22Rv1 (cell line): ENCODE data around the gene PHLDB2.

Experiments
- H3K27ac ChIP-seq: fragments of 450-650 bp; 2 replicates; pipeline ENCODE4 v1.5.1; 2017
- ZFX ChIP-seq: fragments of 450-650 bp; IDR thresholded peaks from 2 replicates; pipeline ENCODE4 v1.6.1; 2017; ENCODE audit warnings: antibody characterized with exemption, borderline replicate concordance
- TF ChIP-seq, protein P1 (sequence below): fragments of 450-650 bp; IDR thresholded peaks from 2 replicates; pipeline ENCODE4 v1.5.1; 2017; ENCODE audit warnings: mild to moderate bottlenecking

Gene PHLDB2

DNA sequence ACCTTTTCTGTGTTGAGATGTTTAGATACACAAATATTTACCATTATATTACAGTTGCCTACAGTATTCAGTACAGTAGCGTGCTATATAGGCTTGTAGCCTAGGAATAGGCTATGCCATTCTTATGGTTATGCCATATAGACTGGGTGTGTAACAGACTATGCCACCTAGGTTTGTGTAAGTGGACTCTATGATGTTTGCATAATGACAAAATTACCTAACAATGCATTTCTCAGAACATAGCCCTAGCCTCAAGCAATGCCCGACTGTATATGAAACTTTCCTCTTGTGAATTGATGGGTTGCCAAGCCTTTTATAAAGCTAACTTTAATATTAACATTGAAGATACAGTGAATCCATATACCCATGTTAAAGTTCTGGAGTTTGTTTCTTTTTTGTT lies 10.3 kb upstream of the PHLDB2 start:
- TF ChIP-seq, protein P1, sequence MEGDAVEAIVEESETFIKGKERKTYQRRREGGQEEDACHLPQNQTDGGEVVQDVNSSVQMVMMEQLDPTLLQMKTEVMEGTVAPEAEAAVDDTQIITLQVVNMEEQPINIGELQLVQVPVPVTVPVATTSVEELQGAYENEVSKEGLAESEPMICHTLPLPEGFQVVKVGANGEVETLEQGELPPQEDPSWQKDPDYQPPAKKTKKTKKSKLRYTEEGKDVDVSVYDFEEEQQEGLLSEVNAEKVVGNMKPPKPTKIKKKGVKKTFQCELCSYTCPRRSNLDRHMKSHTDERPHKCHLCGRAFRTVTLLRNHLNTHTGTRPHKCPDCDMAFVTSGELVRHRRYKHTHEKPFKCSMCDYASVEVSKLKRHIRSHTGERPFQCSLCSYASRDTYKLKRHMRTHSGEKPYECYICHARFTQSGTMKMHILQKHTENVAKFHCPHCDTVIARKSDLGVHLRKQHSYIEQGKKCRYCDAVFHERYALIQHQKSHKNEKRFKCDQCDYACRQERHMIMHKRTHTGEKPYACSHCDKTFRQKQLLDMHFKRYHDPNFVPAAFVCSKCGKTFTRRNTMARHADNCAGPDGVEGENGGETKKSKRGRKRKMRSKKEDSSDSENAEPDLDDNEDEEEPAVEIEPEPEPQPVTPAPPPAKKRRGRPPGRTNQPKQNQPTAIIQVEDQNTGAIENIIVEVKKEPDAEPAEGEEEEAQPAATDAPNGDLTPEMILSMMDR = no peak
- TF ChIP-seq ZFX = no peak
- H3K27ac ChIP-seq = no peak overlapping the region

DNA sequence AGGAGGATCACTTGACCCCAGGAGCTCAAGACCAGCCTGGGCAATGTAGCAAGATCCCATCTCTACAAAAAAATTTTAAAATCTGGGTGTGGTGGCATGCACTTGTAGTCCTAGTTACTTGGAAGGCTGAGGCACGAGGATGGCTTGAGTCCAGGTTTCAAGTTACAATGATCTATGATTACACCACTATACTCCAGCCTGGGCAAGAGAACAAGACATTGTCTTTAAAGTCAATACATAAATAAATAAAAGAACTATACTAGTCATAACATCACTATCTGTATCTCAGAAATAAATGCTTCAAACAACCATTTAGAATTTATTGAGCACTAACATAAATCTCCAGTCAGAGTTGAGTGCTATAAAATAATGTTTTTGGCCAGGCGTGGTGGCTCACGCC lies 8.5 kb upstream of the PHLDB2 start:
- TF ChIP-seq ZFX = no peak
- TF ChIP-seq, protein P1 = no peak
- no peak overlapping the region for H3K27ac ChIP-seq

- H3K27ac ChIP-seq = no peak overlapping the region
- TF ChIP-seq, protein P1 = no peak
- no peak for TF ChIP-seq ZFX
Measured at GRCh38 chr3:111851511-111851954, 7.5 kb upstream of the PHLDB2 start.

GRCh38 chr3:111852540-111852939 lies 6.5 kb upstream of the PHLDB2 start:
- TF ChIP-seq, protein P1 = no peak
- TF ChIP-seq ZFX = no peak
- H3K27ac ChIP-seq = no peak overlapping the region

GRCh38 chr3:111853068-111853467 lies 6.0 kb upstream of the PHLDB2 start:
- no peak for TF ChIP-seq ZFX
- TF ChIP-seq, protein P1 = no peak
- no peak overlapping the region for H3K27ac ChIP-seq

DNA sequence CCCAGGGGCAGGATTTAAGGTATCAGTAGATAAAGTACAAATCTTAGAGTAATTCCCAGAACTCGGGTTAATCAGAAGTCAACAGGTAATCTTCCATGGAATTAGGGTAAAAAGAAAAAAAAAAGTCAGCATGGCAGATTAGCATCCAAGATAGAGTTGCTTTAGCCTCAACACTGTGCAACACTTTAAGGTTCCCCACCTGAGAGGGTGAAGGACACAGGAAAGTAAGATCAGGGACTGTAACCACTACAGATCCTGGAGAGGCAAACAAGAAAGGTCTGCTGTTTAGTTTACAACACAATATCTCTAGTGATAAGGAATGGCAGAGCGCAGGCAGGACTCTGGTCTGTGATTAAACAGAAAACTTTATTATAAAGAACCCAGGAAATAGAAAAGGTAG lies 4.1 kb upstream of the PHLDB2 start:
- TF ChIP-seq, protein P1 = no peak
- no peak overlapping the region for H3K27ac ChIP-seq

DNA sequence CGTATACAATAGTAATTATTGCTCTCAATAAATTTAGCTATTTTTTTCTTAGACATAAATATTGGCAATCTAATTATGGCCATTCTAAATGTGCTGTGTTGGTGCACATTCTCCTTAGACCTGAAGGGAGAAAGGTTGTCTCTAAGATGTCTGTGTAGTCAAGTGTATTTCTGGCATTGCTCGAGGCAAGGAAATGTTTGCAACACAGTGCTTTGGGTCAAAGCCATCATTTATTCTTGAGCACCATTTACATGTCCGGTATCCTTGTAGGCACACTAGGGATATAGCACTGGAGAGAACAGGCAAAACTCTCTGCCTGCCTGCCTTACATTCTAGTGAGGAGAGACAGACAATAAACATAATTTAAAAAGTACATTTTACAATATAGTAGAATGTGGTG lies 2.6 kb upstream of the PHLDB2 start:
- no peak overlapping the region for H3K27ac ChIP-seq

More for the DNA sequence above, 2.6 kb upstream of the PHLDB2 start:
- TF ChIP-seq, protein P1 = no peak
- no peak for TF ChIP-seq ZFX
